Astrocyte of the cerebellum (primary cell): ENCODE measurements around the gene NHSL2.

Experiments
- DNase-seq: peaks from one replicate; pipeline ENCODE4 v3.0.0-alpha.2; 2011; ENCODE audit warnings: low read depth
- H3K4me3 ChIP-seq: 2 replicates; pipeline ENCODE4 v1.5.1; 2011; ENCODE audit warnings: mild to moderate bottlenecking, low read depth, low read length, moderate library complexity
- CTCF ChIP-seq: IDR thresholded peaks from 2 replicates; pipeline ENCODE4 v1.5.1; 2012; ENCODE audit warnings: low read length, low read depth, moderate library complexity, mild to moderate bottlenecking; ENCODE audit errors: missing control alignments
- in situ Hi-C: cut with HindIII; loops from 2 replicates; pipeline ENCODE4 v1.10.0; 2017; ENCODE audit warnings: low sequenced_read_pairs

The NHSL2 gene

GRCh38 chrX:71919886-71920285 is 9.2 kb downstream of the NHSL2 start:
- in situ Hi-C loops = no loop called here
- no peak overlapping the region for H3K4me3 ChIP-seq
- TF ChIP-seq CTCF = no peak
- DNase-seq = no peak

GRCh38 chrX:71922686-71923085 is 12.0 kb downstream of the NHSL2 start:
- no peak overlapping the region for H3K4me3 ChIP-seq
- TF ChIP-seq CTCF = no peak
- no peak for DNase-seq
- in situ Hi-C loops = no loop called here

- in situ Hi-C loops = no loop called here
- TF ChIP-seq CTCF = no peak
- no peak overlapping the region for H3K4me3 ChIP-seq
- no peak for DNase-seq
These were observed 12.9 kb downstream of the NHSL2 start for GRCh38 chrX:71923516-71923915.

- H3K4me3 ChIP-seq = no peak overlapping the region
These were observed 16.4 kb downstream of the NHSL2 start for GRCh38 chrX:71927040-71927439.

GRCh38 chrX:71928856-71929255 is 18.2 kb downstream of the NHSL2 start:
- TF ChIP-seq CTCF = no peak

More at GRCh38 chrX:71927040-71927439, 16.4 kb downstream of the NHSL2 start:
- in situ Hi-C loops = no loop called here
- no peak for TF ChIP-seq CTCF
- no peak for DNase-seq

DNA sequence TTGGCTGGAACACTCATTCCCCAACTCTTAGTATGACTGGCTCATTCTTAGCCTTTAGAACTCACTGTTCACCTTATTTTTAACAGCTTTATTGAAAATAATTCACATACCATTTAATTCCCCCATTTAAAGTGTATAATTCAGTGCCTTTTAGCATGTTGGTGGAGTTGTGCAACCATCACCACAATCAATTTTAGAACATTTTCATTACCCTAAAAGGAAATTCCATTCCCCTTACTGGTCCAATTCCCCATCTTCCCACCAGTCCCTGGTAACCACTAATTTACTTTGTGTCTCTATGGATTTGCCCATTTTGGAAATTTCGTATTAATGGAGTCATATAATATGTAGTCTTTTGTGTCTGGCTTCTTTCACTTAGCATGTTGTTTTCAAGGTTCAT is 19.7 kb downstream of the NHSL2 start:
- TF ChIP-seq CTCF = no peak
- in situ Hi-C loops = no loop called here
- DNase-seq = no peak
- no peak overlapping the region for H3K4me3 ChIP-seq

More at GRCh38 chrX:71928856-71929255, 18.2 kb downstream of the NHSL2 start:
- H3K4me3 ChIP-seq = no peak overlapping the region
- in situ Hi-C loops = no loop called here
- no peak for DNase-seq

GRCh38 chrX:71935476-71935875 is 24.8 kb downstream of the NHSL2 start:
- TF ChIP-seq CTCF = no peak
- no peak for DNase-seq
- no peak overlapping the region for H3K4me3 ChIP-seq
- in situ Hi-C loops = no loop called here
